IPS-20b (cell line): ENCODE data around the gene BTBD16.

Experiments used
- H3K27ac ChIP-seq: one replicate; pipeline ENCODE4 v1.5.1; 2013; ENCODE audit warnings: low read length
- H3K27me3 ChIP-seq: 2 replicates; pipeline ENCODE4 v1.6.1; 2013; ENCODE audit warnings: mild to moderate bottlenecking, low read length, inconsistent platforms; ENCODE audit not compliant: insufficient read depth
- H3K36me3 ChIP-seq: 2 replicates; pipeline ENCODE4 v1.6.1; 2013; ENCODE audit warnings: low read depth, mild to moderate bottlenecking, inconsistent platforms, low read length, moderate library complexity; ENCODE audit not compliant: insufficient read depth
- H3K4me1 ChIP-seq: 2 replicates; pipeline ENCODE4 v1.6.1; 2013; ENCODE audit warnings: mild to moderate bottlenecking, control low read depth, inconsistent platforms, low read length, moderate library complexity; ENCODE audit not compliant: insufficient read depth
- H3K4me3 ChIP-seq: 2 replicates; pipeline ENCODE4 v1.5.1; 2013; ENCODE audit warnings: mild to moderate bottlenecking, low read length, inconsistent platforms
- H3K9ac ChIP-seq: 2 replicates; pipeline ENCODE4 v1.6.1; 2013; ENCODE audit warnings: low read depth, mild to moderate bottlenecking, inconsistent platforms, low read length, moderate library complexity
- H3K9me3 ChIP-seq: 2 replicates; pipeline ENCODE4 v1.6.1; 2013; ENCODE audit warnings: mild to moderate bottlenecking, low read depth, low read length, inconsistent platforms; ENCODE audit not compliant: insufficient read depth

BTBD16 gene

DNA sequence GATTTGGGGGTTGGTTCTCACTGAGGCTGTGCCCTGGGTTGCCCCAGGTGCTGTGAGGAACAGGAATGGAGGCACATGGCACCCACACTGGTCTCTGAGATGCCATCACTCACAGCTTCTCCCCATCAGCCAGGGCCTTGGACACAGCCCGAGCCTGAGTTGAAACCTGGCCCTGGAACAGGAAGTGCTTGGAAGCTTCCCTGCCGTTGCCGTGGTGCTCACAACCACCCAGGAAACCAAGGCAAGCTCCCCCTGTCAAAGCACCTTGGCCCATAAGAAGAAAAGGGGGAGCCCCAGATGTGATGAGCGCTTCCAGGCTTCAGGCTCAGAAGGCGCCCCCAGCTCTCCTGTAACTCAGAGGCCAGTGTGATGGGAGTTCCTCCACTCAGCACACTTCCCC, at the start of gene BTBD16:
TSS of gene BTBD16 (plus strand) at position 221 of the 400 bp plus-strand sequence. CDS start 3,786 bp downstream, outside the sequence.
- no peaks in the 10 kb centered on the region for H3K27me3 ChIP-seq
- peaks cover 4% of the 10 kb centered on the region; the same call in 1 of the 2 replicates for H3K36me3 ChIP-seq
- H3K9ac ChIP-seq: no peak within 1 kb of the TSS
- H3K4me3 ChIP-seq: no peak within 1 kb of the TSS
- no peaks in the 10 kb centered on the region for H3K9me3 ChIP-seq
- H3K27ac ChIP-seq: no peak within 1 kb of the TSS
- no peaks in the 10 kb centered on the region for H3K4me1 ChIP-seq

GRCh38 chr10:122221958-122222357, 49.1 kb upstream of the BTBD16 start:
- Histone ChIP-seq H3K9ac (no peak overlapping the region), H3K27ac (no peak overlapping the region), H3K4me1 (no peaks in the 10 kb centered on the region), H3K9me3 (no peaks in the 10 kb centered on the region), H3K27me3 (no peaks in the 10 kb centered on the region), H3K4me3 (no peak overlapping the region), H3K36me3 (peaks cover 99% of the 10 kb centered on the region)

DNA sequence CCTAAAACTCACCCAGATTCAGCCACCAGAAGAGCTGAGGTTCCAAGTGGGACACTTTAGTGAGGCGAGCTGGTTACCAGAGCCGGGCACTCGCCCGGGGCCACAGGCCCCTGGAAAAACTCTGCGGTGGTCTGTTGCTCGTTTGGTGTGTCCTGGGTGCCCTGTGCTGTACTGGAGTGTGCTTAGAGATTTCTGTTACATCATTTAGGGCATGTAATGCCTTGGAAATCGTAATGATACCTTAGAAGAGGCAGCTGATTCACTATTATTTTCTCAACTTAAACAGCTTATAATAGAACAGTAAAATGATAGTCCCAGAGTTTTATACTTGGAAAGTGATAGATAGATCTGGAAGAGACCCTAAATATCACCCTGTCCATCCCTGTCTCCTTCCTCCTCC, 48.5 kb upstream of the BTBD16 start:
- H3K27ac ChIP-seq: no peak overlapping the region
- peaks cover 99% of the 10 kb centered on the region for H3K36me3 ChIP-seq
- H3K4me1 ChIP-seq: no peaks in the 10 kb centered on the region
- no peak overlapping the region for H3K9ac ChIP-seq
- H3K27me3 ChIP-seq: no peaks in the 10 kb centered on the region
- H3K4me3 ChIP-seq: no peak overlapping the region
- H3K9me3 ChIP-seq: no peaks in the 10 kb centered on the region

GRCh38 chr10:122224159-122224558, 46.9 kb upstream of the BTBD16 start:
- no peaks in the 10 kb centered on the region for H3K27me3 ChIP-seq

GRCh38 chr10:122225330-122225729, 45.8 kb upstream of the BTBD16 start:
- H3K4me1 ChIP-seq: no peaks in the 10 kb centered on the region
- H3K4me3 ChIP-seq: no peak overlapping the region
- H3K27me3 ChIP-seq: no peaks in the 10 kb centered on the region
- H3K36me3 ChIP-seq: peaks cover 100% of the 10 kb centered on the region
- H3K9ac ChIP-seq: no peak overlapping the region
- H3K9me3 ChIP-seq: no peaks in the 10 kb centered on the region
- no peak overlapping the region for H3K27ac ChIP-seq

More at GRCh38 chr10:122224159-122224558, 46.9 kb upstream of the BTBD16 start:
- Histone ChIP-seq H3K27ac (no peak overlapping the region), H3K9ac (no peak overlapping the region), H3K4me1 (no peaks in the 10 kb centered on the region), H3K4me3 (no peak overlapping the region), H3K36me3 (peaks cover 100% of the 10 kb centered on the region), H3K9me3 (no peaks in the 10 kb centered on the region)

GRCh38 chr10:122227754-122228153, 43.3 kb upstream of the BTBD16 start:
- Histone ChIP-seq H3K4me3 (no peak overlapping the region), H3K27ac (no peak overlapping the region), H3K4me1 (no peaks in the 10 kb centered on the region), H3K9ac (no peak overlapping the region), H3K9me3 (no peaks in the 10 kb centered on the region), H3K36me3 (peaks cover 99% of the 10 kb centered on the region), H3K27me3 (no peaks in the 10 kb centered on the region)

GRCh38 chr10:122229666-122230065, 41.4 kb upstream of the BTBD16 start:
- no peaks in the 10 kb centered on the region for H3K9me3 ChIP-seq

GRCh38 chr10:122230222-122230621, 40.9 kb upstream of the BTBD16 start:
- Histone ChIP-seq H3K4me3 (no peak overlapping the region), H3K9ac (no peak overlapping the region), H3K9me3 (no peaks in the 10 kb centered on the region), H3K4me1 (no peaks in the 10 kb centered on the region), H3K27me3 (no peaks in the 10 kb centered on the region), H3K36me3 (peaks cover 94% of the 10 kb centered on the region), H3K27ac (no peak overlapping the region)

More at GRCh38 chr10:122229666-122230065, 41.4 kb upstream of the BTBD16 start:
- H3K36me3 ChIP-seq: peaks cover 99% of the 10 kb centered on the region
- H3K4me1 ChIP-seq: no peaks in the 10 kb centered on the region
- H3K27ac ChIP-seq: no peak overlapping the region
- H3K9ac ChIP-seq: no peak overlapping the region
- H3K4me3 ChIP-seq: no peak overlapping the region
- no peaks in the 10 kb centered on the region for H3K27me3 ChIP-seq

- H3K9me3 ChIP-seq: no peaks in the 10 kb centered on the region
- no peaks in the 10 kb centered on the region for H3K4me1 ChIP-seq
- no peak overlapping the region for H3K27ac ChIP-seq
- H3K27me3 ChIP-seq: no peaks in the 10 kb centered on the region
- H3K9ac ChIP-seq: no peak overlapping the region
- no peak overlapping the region for H3K4me3 ChIP-seq
- peaks cover 92% of the 10 kb centered on the region for H3K36me3 ChIP-seq
Measured at GRCh38 chr10:122232769-122233168, 38.3 kb upstream of the BTBD16 start.

- Histone ChIP-seq H3K4me3 (no peak overlapping the region), H3K36me3 (peaks cover 91% of the 10 kb centered on the region), H3K27me3 (no peaks in the 10 kb centered on the region), H3K9ac (no peak overlapping the region), H3K4me1 (no peaks in the 10 kb centered on the region), H3K27ac (no peak overlapping the region), H3K9me3 (no peaks in the 10 kb centered on the region)
Measured at GRCh38 chr10:122233857-122234348, 37.2 kb upstream of the BTBD16 start.

DNA sequence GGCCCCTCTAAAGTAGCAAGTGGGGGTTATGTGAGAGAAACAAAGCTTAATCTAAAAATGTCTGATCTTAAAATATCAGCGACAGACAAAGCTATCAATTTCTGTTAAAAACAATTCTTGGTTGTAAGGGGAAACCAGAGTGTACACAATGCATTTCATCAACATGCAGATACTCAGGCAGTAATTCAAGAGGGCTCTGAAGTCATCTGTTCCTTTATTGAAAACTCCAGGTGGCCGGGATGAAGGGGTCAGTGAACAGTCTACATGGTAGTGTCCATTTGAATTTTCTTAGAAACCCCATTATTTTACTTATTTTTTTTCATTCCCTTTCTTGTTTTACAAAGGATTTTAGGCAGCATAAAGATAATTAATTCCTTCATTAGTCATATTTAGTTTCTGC, 36.7 kb upstream of the BTBD16 start:
- no peaks in the 10 kb centered on the region for H3K9me3 ChIP-seq

DNA sequence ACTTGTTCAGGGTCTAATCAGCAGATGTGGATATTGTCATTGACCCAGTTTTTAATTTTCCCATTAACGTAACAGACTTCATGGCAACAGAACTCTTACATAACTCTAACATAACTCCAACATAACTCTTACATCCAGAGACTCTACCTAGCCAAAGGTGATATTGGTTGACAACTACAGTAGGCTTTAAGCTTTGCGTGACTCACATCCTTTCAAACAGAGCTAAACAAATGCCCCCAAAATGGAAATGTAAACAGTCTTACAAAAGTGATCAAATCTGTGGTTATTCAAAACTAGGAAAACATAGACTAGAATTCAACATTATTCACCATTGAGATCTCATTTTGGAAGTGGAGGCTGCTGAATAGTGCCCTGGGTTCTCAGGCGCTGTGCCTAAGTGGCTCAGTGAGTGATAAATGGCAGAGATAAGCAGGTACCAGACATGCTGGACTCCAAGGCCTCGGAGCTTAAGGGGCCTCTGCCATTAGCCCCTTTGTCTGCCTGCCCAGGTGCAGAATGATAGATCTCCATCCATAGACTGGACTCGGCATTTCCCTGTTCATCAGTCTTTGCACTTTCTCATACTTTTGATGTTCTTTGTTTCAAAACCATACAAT, 34.3 kb upstream of the BTBD16 start:
- Histone ChIP-seq H3K4me1 (no peaks in the 10 kb centered on the region), H3K9me3 (no peaks in the 10 kb centered on the region), H3K9ac (no peak overlapping the region), H3K36me3 (peaks cover 91% of the 10 kb centered on the region), H3K27ac (no peak overlapping the region), H3K27me3 (no peaks in the 10 kb centered on the region), H3K4me3 (no peak overlapping the region)

More for the DNA sequence above, 36.7 kb upstream of the BTBD16 start:
- Histone ChIP-seq H3K4me1 (no peaks in the 10 kb centered on the region), H3K36me3 (peaks cover 91% of the 10 kb centered on the region), H3K27ac (no peak overlapping the region), H3K9ac (no peak overlapping the region), H3K27me3 (no peaks in the 10 kb centered on the region), H3K4me3 (no peak overlapping the region)
